Fibroblast of skin of abdomen (primary cell): Measurements from ENCODE around the gene RLIM.

Experiments used
- DNase-seq: peaks from one replicate; pipeline ENCODE4 v3.0.0-alpha.2; 2013

Gene RLIM

GRCh38 chrX:74536152-74536831 is 78.1 kb downstream of the RLIM start:
- DNase-seq: peak; percentile 86

GRCh38 chrX:74535408-74536151 is 78.8 kb downstream of the RLIM start:
- DNase-seq: peak; percentile 73
